HT-29 (cell line): ENCODE measurements around the gene GCSH. TPM values are rescaled to one million over a fixed set of nuclear protein-coding genes. Genes with fewer than 3 reads are reported as not detected.
"Not testable (repeated sequence)": the region's sequence is repeated elsewhere in the genome, so short reads cannot be mapped to it uniquely, and the experiment has no call there.

Experiments used
- DNase-seq: peaks from one replicate; pipeline ENCODE4 v3.0.0-alpha.2; 2015; ENCODE audit warnings: low spot score
- total RNA-seq: library from RNA; depleted of rRNA; stranded (reverse); fragments of >200 nt; shearing (Covaris generic); gene quantifications from 2 replicates; pipeline ENCODE4 v1.2.3, GENCODE V29; 2014; rRNA removed

Gene GCSH
- 30.8 and 35.2 TPM in 2 replicates for total RNA-seq

DNA sequence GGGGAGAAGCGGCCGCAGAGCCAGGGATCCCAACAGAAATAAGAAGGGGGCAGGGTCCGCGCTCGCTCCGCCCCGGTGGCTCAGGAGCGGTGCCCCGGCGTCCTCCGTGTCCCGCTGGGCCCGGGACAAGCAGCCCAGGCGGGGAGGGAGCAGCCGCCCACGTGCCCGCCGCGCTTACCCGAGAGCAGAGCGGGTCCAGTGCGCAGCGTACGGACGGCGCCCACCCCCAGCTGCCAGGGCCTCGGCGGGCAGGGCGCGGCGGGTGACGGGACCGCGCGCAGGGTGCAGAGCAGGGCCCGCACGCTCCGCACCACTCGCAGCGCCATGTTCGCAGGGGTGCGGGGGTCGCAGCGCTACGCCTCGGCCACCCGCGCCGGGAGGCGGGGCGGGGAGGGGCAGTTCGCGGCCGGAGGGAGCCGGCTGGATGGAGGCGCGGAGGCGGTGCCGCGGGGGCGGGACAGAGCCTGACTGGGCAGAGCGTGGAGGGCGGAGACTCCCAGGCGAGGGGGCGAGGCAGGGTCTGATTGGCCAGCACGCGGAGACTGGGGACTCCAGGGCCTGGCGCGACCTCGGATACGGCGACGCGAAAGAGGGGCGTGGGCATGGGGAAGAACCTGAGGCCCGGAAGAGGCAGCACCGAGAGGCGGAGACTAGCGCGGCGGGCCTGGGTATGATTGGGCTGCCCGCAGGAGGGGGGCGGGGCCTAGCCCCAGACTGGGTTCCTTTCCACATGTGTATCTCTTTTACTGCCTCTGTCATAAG is at the start of gene GCSH:
Gene GCSH, minus strand, starts transcription at position 443 of the 762 bp plus-strand sequence. Its CDS starts 117 bp downstream, at position 326.
- peak; percentile 97 for DNase-seq

DNA sequence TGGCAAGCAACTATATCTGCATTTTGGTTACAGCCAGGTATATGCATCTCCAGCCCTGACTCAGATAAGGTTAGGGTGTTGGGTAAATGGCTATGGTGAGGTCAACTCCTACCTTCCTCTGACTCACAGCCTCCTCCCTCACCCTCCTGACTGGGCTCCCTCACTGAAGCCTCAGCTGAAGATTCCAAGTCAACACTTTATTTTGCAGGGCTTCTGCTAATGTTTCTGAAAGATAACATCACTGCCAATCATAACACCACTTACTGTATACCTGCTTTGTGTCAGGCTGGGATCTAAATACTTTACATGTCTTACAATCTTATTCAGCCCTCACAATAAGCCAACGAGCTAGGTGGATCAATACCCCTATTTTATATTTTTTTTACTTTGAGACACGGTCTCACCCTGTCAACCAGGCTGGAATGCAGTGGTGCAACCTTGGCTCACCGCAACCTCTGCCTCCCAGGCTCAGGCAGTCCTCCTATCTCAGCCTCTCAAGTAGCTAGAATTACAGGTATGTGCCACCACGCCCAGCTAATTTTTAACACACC is 47.8 kb upstream of the GCSH start:
- DNase-seq = peak; percentile 55

DNA sequence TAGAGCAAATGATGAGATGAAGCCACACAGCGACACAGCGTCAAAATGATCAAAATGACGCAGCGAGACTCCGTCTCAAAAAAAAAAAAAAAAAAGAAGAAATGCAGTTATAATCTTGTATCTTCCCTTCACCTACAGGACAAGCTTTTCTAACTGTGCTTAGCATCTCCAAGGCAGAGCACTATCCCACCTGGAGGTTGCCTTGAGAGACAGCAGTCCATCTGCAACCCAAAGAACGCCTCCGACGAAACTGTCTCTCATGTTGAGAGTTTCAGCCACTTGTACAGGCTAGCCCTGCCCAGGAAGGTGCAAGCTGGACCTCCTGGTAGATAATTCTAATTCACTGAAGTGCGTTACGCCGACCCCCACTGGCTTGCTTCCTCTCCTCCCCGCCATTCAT is 46.7 kb upstream of the GCSH start:
- no peak for DNase-seq

DNA sequence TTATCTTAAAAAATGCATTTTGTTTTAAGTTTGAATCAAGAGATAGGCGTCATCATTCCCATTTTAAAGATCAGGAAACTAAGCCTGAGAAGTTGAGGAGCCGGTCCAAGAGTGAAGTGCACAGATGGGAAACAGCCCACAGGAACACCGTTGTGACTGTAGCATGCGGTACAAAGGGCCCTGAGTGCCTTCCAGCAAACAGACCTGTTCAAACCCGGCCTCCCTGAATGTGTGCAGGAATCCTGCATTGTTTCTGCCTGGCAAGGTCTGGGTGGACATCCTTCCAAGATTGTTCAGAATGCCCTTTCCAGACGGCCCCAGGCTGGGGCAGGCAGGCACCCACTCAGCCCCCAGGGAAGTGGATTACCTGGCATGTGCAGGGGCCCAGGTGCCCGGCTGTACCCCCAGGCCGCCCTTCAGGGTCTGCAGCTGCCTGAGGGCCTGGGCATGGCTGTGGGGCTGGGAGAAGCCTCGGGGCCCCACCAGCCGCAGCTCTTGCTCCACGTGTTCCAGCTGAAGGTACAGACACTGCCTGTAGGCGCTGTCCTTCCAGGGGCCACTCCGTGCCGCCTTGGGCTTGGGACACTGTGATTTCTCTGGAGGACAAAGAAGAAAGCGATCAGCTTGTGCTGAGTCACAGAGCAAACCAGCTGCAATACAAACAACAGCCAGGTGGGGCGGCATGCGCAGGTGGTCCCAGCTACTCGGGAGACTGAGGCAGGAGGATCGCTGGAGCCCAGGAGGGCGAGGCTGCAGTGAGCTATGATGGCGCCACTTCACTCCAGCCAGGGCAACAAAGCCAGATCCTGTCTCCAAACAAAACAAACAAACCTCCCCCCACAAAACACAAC is 45.0 kb upstream of the GCSH start:
- peak; percentile 24 for DNase-seq

GRCh38 chr16:81138831-81139557 is 42.8 kb upstream of the GCSH start:
- DNase-seq = no peak

- no peak for DNase-seq
Observed at GRCh38 chr16:81137754-81138153, 41.6 kb upstream of the GCSH start.

DNA sequence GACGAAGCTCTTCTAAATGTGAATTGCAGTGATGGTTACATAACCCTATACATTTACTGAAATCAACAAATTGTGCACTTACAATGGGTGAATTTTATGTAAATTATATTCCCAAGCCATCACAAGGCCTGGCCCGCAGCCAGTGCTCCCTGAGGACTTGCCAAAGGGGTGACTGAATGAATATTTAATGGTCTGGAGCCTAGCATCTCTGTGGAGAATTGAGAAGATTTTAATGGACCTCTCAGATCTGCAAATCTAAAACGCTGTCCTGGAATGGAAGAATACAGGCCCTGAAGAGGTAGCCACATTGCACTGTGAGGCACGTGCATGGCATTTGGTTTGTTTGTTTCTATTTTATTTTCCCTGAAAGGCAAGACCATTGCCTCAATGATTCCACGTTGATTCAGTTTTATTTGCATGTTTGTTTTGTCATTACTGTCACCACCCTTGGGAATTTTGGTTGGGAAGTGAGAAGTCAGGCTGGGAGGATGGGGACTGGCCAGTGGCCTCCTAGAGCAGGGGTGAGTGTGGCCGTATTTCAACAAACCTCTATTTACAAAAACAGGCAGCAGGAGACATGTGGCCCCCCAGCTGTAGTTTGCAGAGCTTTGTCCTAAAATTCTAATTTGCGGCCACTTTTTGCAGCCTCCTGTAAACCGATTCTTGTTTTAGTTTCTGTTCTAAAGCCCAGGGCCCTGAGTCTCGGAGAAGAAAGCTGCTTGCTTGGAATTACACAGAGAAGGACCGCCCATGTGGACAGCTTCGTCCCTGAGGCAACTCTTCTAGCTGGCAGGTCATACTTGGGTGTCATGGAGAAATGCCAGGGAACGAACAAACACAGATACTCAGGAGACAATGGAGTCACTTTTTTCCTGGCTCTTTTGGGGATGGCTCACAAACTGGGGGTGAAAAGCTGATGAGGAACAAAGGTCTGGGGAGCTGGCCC is 40.5 kb upstream of the GCSH start:
- DNase-seq = no peak

DNA sequence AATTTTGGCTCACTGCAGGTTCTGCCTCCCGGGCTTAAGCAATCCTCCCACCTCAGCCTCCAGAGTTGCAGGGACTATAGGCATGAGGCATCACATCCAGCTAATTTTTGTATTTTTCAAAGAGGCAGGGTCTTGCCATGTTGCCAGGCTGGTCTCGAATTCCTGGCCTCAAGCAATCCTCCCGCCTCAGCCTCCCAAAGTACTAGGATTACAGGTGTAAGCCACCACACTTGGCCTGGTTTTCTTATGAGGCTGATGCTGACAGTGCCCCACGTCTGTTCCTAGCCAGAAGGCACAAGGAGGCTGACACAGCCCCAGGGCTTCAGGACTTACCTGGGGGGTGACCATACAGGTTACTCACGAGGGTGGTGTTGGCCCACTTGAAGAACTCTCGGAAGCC is 33.9 kb upstream of the GCSH start:
- DNase-seq = no peak

- no peak for DNase-seq
Observed at GRCh38 chr16:81128726-81129524, 32.7 kb upstream of the GCSH start.

GRCh38 chr16:81127051-81127450 is 30.9 kb upstream of the GCSH start:
- DNase-seq = no peak

GRCh38 chr16:81123092-81123852 is 27.1 kb upstream of the GCSH start:
- no peak for DNase-seq

GRCh38 chr16:81121474-81121990 is 25.3 kb upstream of the GCSH start:
- no peak for DNase-seq

- DNase-seq = no peak
Observed at GRCh38 chr16:81117436-81117835, 21.2 kb upstream of the GCSH start.

DNA sequence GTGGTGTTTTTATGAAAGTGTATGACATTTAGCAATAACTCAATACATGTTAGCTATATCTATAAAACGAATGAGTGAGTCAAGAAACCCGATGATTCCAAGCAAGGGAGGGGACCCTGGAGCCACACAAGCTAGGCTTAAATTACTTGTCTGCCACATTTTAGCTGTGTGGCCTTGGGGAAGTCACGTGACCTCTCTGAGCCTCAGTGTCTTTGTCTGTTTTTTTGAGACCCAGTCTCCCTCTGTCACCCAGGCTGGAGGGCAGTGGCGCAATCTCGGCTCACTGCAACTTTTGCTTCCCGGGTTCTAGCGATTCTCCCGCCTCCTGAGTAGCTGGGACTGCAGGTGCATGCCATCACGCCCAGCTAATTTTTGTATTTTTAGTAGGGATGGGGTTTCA is 20.1 kb upstream of the GCSH start:
- DNase-seq = no peak

DNA sequence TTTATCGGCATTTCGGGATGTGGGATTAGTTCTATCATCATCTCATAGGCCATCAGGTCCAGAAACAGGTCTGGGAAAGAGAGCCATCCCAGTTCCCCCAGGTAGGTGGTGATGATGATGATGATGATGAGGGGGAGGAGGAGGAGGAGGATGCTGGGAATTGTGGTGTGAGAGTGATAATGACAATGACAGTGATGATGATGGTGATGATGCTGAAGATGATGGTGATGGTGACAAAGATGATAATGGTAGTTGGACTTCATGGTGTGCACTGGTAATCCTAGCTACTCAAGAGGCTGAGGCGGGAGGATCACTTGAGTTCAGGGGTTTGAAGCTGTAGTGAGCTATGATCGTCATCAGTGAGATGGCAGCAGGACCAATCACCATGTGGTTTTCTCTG is 16.3 kb upstream of the GCSH start:
- no peak for DNase-seq

- not testable (repeated sequence) for DNase-seq
Observed at GRCh38 chr16:81109274-81109673, 13.1 kb upstream of the GCSH start.

GRCh38 chr16:81107511-81107910 is 11.3 kb upstream of the GCSH start:
- DNase-seq = no peak

GRCh38 chr16:81106826-81107503 is 10.8 kb upstream of the GCSH start:
- DNase-seq = no peak
